NCI-H2227 treated with DMSO at 0.1 percent for 48 hours (cell line): ENCODE measurements around the gene MRPS22.
A peak's percentile ranks its signal among the peaks of the same experiment; 100 is the strongest.
"Not testable (repeated sequence)": the region's sequence is repeated elsewhere in the genome, so short reads cannot be mapped to it uniquely, and the experiment has no call there.

Experiments used
- DNase-seq: peaks from one replicate; lab custom pipeline; 2025; lab: John Stamatoyannopoulos, UW

MRPS22 gene

GRCh38 chr3:139312416-139312815 lies 31.4 kb upstream of the MRPS22 start:
- no peak for DNase-seq

- no peak for DNase-seq
Measured at GRCh38 chr3:139312959-139313358, 30.9 kb upstream of the MRPS22 start.

GRCh38 chr3:139313921-139314320 lies 29.9 kb upstream of the MRPS22 start:
- no peak for DNase-seq

GRCh38 chr3:139317215-139317614 lies 26.6 kb upstream of the MRPS22 start:
- no peak for DNase-seq

GRCh38 chr3:139317660-139318430 lies 26.0 kb upstream of the MRPS22 start:
- no peak for DNase-seq

GRCh38 chr3:139318431-139318816 lies 25.4 kb upstream of the MRPS22 start:
- peak; percentile 67 for DNase-seq

- no peak for DNase-seq
Measured at GRCh38 chr3:139318826-139319225, 25.0 kb upstream of the MRPS22 start.

- no peak for DNase-seq
Measured at GRCh38 chr3:139319428-139320402, 24.1 kb upstream of the MRPS22 start.

- DNase-seq, result no peak
Measured at GRCh38 chr3:139320551-139321309, 23.1 kb upstream of the MRPS22 start.

- no peak for DNase-seq
Measured at GRCh38 chr3:139322346-139322745, 21.5 kb upstream of the MRPS22 start.

GRCh38 chr3:139323146-139323545 lies 20.7 kb upstream of the MRPS22 start:
- no peak for DNase-seq

GRCh38 chr3:139324456-139324855 lies 19.4 kb upstream of the MRPS22 start:
- no peak for DNase-seq

- DNase-seq, result no peak
Measured at GRCh38 chr3:139325551-139325950, 18.3 kb upstream of the MRPS22 start.

GRCh38 chr3:139326131-139326530 lies 17.7 kb upstream of the MRPS22 start:
- no peak for DNase-seq

- no peak for DNase-seq
Measured at GRCh38 chr3:139326707-139327106, 17.1 kb upstream of the MRPS22 start.

GRCh38 chr3:139327231-139327630 lies 16.6 kb upstream of the MRPS22 start:
- no peak for DNase-seq

- DNase-seq, result no peak
Measured at GRCh38 chr3:139327861-139328260, 16.0 kb upstream of the MRPS22 start.

GRCh38 chr3:139328356-139328755 lies 15.5 kb upstream of the MRPS22 start:
- no peak for DNase-seq

- peak; percentile 50 for DNase-seq
Measured at GRCh38 chr3:139329364-139329850, 14.4 kb upstream of the MRPS22 start.

- DNase-seq, result no peak
Measured at GRCh38 chr3:139332092-139332491, 11.7 kb upstream of the MRPS22 start.

GRCh38 chr3:139334675-139335074 lies 9.1 kb upstream of the MRPS22 start:
- not testable (repeated sequence) for DNase-seq

- no peak for DNase-seq
Measured at GRCh38 chr3:139338405-139338804, 5.4 kb upstream of the MRPS22 start.
